LHCN-M2 (cell line): ENCODE results near the gene C1QTNF8. TPM values are rescaled to one million over a fixed set of nuclear protein-coding genes. Genes with fewer than 3 reads are reported as not detected.
"Not testable (repeated sequence)": the region's sequence is repeated elsewhere in the genome, so short reads cannot be mapped to it uniquely, and the experiment has no call there.

Experiments
- DNase-seq: peaks from one replicate; pipeline ENCODE4 v3.0.0-alpha.2; 2012; ENCODE audit warnings: low read depth
- total RNA-seq: library from RNA; depleted of rRNA; stranded (reverse); fragments of >200 nt; gene quantifications from 2 replicates; pipeline ENCODE4 v1.2.3, GENCODE V29; 2014

The C1QTNF8 gene
- total RNA-seq, 1 experiment from 2014 or later: not detected

DNA sequence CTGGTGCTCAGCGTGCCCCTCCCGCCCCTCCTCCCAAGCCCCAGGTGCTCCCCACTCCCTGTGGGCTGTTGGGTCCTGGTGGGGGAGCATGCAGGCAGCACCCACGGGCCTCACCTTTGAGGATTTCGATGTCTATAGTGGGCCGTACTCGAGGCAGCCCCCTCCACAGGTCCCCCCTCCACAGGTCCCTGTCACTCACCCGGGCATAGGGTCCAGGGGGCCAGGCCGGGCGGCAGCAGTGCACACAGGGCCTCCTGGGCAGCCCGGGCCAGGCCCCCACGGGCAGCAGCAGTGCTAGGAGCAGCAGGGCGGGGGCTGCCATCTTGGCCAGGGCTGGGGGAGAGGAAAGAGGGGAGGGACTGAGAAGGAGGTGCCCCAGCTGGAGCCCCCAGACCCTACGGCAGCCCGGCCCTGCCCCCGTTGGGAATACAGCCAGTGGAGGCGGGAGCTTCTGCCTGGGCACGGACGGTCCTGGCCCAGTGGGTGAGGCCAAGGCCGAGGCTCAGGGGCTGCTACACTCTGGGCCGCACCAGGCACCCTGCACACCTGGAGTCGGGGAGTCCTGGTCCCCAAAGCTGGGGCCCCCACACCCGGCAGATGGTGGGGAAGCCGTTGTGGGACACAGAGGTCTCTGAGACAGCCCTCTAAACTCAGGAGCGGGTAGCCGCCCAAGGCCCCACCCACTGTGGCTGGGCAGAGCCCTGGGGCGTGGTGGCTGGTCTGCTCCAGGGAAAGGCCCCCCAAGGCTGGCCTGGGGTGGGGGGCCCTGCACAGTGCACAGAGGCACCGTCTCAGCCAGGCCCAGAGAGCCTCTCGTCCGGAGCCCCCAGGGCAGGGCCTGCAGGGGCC lies 1.2 kb downstream of the C1QTNF8 start:
- DNase-seq: no peak

DNA sequence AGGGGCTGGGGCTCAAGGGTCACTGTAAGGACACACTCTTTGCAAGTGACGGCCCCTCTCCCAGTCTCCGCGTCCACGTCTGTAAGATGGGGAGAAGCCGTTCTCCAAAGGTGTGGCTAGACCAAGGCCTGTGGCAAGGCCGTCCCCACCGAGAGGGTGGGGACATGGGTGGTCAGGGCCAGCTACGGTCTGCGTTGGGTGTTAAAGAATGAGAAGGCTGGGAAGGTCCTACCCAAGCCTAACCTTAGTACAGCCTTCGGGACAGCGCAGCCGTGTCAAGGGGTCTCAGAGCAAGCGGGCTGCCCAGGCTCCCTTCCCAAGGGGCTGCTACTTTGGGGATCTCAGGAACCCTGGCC lies 1.9 kb downstream of the C1QTNF8 start:
- no peak for DNase-seq

DNA sequence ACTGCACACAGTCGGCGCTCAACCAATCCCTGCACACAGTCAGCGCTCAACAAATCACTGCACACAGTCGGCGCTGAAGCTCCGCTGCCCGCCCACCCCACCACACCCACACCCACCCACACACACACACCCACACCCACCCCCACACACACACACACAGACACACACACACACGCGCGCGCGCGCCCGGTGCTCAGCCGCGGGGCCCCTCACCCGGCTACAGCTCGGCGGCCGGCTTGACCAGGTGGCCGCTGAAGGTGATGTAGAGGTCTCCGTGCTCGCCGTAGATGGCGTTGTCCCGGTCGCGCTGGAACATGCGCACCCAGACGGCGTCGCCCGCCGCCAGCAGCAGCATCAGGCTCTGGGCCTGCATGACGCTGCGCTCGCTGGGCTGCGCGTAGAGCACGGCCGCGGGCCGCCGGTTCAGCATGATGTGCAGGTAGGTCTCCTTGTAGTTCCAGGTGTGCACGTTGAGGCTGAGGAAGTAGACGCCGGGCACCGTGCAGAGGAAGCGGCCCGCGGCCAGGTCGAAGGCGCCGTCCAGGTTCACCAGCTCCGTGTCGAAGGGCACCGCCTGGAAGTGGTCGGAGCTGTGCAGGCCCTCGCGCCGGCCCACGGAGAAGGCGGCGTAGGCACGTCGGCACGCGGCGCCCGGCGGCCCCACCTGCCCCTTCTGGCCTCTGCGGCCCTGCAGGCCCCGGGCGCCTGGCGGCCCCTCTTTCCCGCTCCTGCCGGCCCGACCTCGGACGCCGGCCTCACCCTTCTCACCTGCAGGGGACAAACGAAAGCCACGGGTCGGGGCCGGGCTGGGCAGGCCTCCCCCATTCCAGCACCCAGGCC lies 2.5 kb downstream of the C1QTNF8 start:
- no peak for DNase-seq

GRCh38 chr16:1092685-1093283 lies 3.3 kb downstream of the C1QTNF8 start:
- DNase-seq: not testable (repeated sequence)

DNA sequence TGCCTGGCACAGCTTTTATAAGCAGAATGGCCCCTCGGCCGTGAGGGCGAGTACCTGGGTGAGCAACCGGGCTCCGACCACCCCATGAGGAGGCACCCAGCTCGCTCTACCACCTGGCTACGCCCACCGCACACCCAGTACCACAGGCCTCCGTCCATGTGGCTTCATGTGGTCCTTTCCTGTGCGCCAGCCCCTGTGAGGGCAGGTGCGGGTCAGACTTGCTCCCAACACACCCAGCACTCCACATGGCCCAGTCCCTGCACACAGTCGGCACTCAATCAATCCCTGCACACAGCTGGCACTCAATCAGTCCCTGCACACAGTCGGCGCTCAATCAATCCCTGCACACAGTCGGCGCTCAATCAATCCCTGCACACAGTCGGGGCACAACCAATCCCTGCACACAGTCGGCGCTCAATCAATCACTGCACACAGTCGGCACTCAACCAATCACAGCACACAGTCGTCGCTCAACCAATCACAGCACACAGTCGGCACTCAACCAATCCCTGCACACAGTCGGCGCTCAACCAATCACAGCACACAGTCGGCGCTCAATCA lies 4.0 kb downstream of the C1QTNF8 start:
- no peak for DNase-seq

GRCh38 chr16:1090620-1091587 lies 5.1 kb downstream of the C1QTNF8 start:
- DNase-seq: no peak

DNA sequence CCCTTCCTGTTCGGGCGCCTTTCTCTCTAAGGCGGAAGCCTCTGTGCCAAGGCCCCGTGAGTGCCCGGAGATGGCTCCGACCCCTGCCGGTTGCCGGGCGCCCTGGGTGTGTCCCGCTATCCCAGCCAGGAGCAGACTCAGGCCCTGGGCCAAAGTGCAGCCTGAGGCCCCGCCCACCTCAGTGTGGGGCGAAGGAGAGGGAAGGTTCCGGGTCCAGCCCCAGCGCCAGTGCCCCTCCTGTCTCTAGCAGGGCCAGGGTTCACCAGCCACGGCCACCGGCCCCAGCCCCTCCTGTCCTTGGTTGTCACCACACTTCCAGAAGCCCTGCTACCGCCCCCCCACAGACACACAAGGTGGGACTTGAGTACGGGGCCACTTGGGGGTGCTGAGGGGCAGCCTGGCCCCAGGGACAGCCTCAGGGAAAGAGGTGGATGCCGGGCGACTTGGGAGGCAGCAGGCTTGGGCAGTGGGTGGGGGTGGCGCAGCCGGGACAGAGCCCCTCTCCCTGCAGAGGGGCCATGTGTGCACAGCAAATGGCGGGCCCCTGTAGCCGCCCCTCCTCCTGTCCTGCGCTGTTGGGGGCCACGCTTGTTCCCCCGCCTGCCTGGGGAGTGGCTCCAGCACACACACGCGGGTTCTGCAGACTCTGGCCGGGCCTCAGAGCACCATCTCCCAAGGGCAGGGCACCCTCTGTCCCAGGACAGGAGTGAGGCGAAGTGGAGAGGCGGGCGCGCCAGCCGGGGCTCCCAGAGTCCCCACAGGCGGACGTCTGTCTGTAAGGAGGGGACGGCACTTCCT lies 6.0 kb downstream of the C1QTNF8 start:
- no peak for DNase-seq

GRCh38 chr16:1089439-1089821 lies 6.6 kb downstream of the C1QTNF8 start:
- DNase-seq: no peak

DNA sequence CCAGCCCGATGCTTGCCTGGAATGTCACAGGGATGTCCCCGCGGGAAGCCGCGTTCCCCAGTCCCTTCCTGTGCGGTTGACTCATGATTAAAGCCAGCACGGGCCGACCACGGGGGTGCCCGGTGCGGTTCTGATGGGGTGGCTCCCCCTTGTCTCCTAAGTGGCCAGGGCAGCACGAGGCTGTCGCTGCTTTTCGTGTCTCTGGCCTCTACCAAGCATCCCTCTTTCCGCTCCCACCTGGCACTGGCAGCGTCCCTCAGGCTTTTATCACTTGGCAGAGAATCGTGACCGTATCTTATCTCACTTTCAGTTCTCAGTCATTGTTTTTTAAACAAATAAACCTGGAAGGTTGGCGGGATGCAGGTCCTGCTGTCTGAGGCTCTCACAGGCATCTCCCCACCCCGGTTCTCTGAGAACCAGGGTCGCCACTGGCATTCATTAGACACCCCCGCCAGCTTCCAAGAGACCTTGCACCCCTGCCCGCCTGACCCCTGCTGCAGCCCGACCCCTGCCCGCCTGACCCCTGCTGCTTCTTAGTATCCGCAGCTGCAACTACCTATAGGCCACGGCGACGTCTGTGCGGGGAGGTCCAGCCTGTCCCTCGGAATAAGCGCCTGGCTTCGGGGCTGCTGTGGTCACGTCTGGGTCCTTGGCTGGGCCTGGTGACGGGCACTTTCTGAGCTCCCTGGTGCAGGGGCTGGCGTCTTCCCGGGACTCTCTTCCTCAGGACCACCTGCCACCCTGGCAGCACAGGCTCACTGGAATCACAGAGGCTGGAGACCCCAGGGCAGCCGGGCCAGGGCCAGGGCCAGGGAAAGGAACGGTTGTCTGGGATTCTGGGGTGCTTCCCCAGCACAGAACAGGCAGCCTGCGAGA lies 7.5 kb downstream of the C1QTNF8 start:
- DNase-seq: no peak

DNA sequence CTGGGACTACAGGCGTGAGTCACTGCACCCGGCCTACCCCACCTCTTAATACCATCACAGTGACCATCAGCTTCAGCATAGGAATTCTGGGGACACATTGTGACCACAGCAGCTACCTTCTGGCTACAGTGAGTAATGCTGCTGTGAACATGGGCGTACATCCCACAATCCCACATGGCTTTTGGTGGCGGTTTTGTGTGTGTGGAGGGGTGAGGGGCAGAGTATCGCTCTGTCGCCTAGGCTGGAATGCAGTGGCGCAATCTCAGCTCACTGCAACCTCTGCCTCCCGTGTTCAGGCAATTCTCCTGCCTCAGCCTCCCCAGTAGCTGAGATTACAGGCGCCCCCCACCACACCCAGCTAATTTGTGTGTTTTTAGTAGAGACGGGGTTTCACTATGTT lies 9.6 kb downstream of the C1QTNF8 start:
- DNase-seq: not testable (repeated sequence)

DNA sequence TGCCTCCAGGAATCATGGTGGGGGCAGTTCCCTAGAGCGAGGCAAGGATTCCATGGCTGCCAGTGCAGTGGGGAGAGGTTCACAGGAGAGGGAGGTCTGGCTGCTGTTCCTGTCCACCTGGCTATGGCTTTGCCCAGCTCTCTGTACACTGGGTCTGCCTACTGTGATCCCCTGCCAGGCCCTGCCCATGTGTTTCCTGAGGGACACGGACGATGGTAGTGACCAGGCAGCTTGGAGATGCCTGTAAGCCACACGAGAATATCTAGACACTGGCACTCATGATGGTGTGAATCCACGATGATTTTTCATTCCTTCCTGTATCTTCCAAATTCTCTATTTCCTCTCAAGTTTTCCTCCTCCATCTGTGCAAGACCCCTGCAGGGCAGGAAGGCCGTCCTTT lies 11.1 kb downstream of the C1QTNF8 start:
- DNase-seq: no peak

GRCh38 chr16:1082952-1083675 lies 12.9 kb downstream of the C1QTNF8 start:
- no peak for DNase-seq

DNA sequence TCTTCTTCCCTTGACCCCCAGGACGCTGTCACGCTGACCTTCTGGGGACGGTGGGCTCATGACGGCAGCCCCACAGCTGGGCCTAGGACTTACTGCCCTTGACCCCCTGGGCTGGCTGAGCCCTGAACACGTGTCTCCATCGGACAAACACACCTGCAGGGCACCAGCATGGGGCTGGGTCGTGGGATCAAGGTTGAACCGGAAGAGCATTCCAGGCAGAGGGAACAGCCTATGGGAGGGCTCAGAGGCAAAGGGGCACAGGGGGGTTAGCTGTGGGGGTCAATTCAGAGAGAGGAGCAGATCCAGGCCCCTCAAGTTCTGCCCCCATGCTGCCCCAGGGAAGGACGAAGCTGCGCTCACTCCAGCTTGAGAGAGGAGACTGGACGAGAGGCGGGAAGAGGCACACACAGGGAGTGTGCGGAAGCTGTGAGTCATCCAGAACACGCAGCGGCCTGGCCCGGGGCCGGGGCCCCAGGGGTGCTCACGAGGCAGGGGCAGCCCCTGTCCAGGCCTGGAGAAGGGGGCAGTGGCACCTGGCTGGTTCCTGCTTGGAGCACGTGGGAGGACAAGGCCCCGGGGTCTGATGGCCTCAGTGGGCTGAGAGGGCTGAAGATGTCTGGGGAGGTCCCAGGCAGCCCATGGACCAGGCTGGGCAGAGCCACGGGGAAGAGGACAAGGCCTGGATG lies 13.6 kb downstream of the C1QTNF8 start:
- no peak for DNase-seq

GRCh38 chr16:1081734-1082265 lies 14.2 kb downstream of the C1QTNF8 start:
- DNase-seq: no peak

GRCh38 chr16:1080801-1081733 lies 15.0 kb downstream of the C1QTNF8 start:
- DNase-seq: no peak

DNA sequence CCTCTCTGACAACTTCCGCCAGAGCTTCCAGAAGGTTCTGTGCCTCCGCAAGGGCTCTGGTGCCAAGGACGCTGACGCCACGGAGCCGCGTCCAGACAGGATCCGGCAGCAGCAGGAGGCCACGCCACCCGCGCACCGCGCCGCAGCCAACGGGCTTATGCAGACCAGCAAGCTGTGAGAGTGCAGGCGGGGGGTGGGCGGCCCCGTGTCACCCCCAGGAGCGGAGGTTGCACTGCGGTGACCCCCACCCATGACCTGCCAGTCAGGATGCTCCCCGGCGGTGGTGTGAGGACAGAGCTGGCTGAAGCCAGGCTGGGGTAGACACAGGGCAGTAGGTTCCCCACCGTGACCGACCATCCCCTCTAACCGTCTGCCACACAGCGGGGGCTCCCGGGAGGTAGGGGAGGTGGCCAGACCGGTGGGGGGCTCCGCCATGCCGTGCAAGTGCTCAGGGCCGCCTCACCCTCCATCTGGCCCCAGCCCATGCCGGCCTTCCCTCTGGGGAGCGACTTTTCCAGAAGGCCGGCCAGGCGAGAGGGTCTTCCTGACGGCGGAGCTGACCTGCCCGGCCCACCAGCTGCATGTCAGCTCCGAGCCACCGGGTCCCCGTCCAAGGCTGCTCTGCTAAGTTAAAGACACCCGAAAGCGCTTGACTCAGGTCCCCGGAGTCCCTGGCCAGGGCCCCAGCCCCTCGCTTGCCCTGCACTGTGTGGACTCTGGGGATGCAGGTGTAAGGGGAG lies 16.1 kb downstream of the C1QTNF8 start:
- DNase-seq: no peak
